Endodermal cell (in vitro differentiated cells): ENCODE measurements around the gene LSAMP. TPM values are rescaled to one million over a fixed set of nuclear protein-coding genes. Genes with fewer than 3 reads are reported as not detected.

Experiments used
- DNase-seq: peaks from one replicate; pipeline ENCODE4 v3.0.0-alpha.2; 2017
- H3K27ac ChIP-seq: 2 replicates; pipeline ENCODE4 v1.5.1; 2013; ENCODE audit warnings: mild to moderate bottlenecking, low read depth, low read length, moderate library complexity
- H3K27me3 ChIP-seq: 2 replicates; pipeline ENCODE4 v1.6.1; 2013; ENCODE audit warnings: mild to moderate bottlenecking, low read length, moderate library complexity; ENCODE audit not compliant: insufficient read depth, control insufficient read depth, poor library complexity, severe bottlenecking
- H3K36me3 ChIP-seq: 2 replicates; pipeline ENCODE4 v1.7.0; 2013; ENCODE audit warnings: mild to moderate bottlenecking, low read length, moderate library complexity; ENCODE audit not compliant: control insufficient read depth, insufficient read depth
- H3K4me1 ChIP-seq: one replicate; pipeline ENCODE4 v1.7.0; 2013; ENCODE audit warnings: low read length; ENCODE audit not compliant: control insufficient read depth, insufficient read depth
- H3K4me3 ChIP-seq: 2 replicates; pipeline ENCODE4 v1.5.1; 2013; ENCODE audit warnings: mild to moderate bottlenecking, low read length, moderate library complexity
- H3K9ac ChIP-seq: 2 replicates; pipeline ENCODE4 v1.6.1; 2013; ENCODE audit warnings: mild to moderate bottlenecking, low read length, moderate library complexity; ENCODE audit not compliant: poor library complexity, severe bottlenecking; ENCODE audit errors: extremely low read depth
- H3K9me3 ChIP-seq: 2 replicates; pipeline ENCODE4 v1.6.1; 2013; ENCODE audit warnings: mild to moderate bottlenecking, low read length, moderate library complexity; ENCODE audit not compliant: control insufficient read depth
- H3K27ac Mint-ChIP-seq: 2 replicates; pipeline ENCODE4 v1.8.0; 2020; ENCODE audit warnings: mixed read lengths
- H3K27me3 Mint-ChIP-seq: 2 replicates; pipeline ENCODE4 v1.8.0; 2021; ENCODE audit warnings: mild to moderate bottlenecking, mixed read lengths; ENCODE audit not compliant: insufficient read depth
- H3K36me3 Mint-ChIP-seq: 2 replicates; pipeline ENCODE4 v1.8.0; 2020; ENCODE audit warnings: low read depth, mixed read lengths
- H3K4me1 Mint-ChIP-seq: 2 replicates; pipeline ENCODE4 v1.8.0; 2020; ENCODE audit warnings: mixed read lengths
- H3K4me3 Mint-ChIP-seq: 2 replicates; pipeline ENCODE4 v1.8.0; 2020; ENCODE audit warnings: mild to moderate bottlenecking, moderate library complexity, mixed read lengths
- H3K9me3 Mint-ChIP-seq: 2 replicates; pipeline ENCODE4 v1.8.0; 2020; ENCODE audit warnings: mild to moderate bottlenecking, mixed read lengths
- WGBS, 2 experiments: methylation state at CpG; one replicate each; pipeline versions ENCODE4 v1.1.5 to v1.1.7; 2013; ENCODE audit warnings: missing lambda C conversion rate in 2 of 2, mixed read lengths in 1 of 2; ENCODE audit not compliant: insufficient coverage in 1 of 2, insufficient read length in 1 of 2; 5-methylcytosine and 5-hydroxymethylcytosine counted together
- total RNA-seq, 2 donors: library from RNA; stranded (reverse); fragmentation: NEBNext Ultra II Directional in 1 of 2; extraction: Animal tissue kit (Norgen Biotek cat#: 25700) in 1 of 2; gene quantifications; 2 replicates in 1 of 2; 3 replicates in 1 of 2; pipeline ENCODE4 v1.2.1, GENCODE V29; 2021
- TF ChIP-seq, protein P1 (sequence below): fragments of 200-600 bp; sonication (generic); conservative IDR thresholded peaks from 2 replicates; pipeline ENCODE4 v1.5.0; 2021; ENCODE audit warnings: antibody characterized with exemption, mild to moderate bottlenecking

Gene LSAMP
- total RNA-seq, 2 donors from 2014 or later: 4.4 to 10.2 TPM

DNA sequence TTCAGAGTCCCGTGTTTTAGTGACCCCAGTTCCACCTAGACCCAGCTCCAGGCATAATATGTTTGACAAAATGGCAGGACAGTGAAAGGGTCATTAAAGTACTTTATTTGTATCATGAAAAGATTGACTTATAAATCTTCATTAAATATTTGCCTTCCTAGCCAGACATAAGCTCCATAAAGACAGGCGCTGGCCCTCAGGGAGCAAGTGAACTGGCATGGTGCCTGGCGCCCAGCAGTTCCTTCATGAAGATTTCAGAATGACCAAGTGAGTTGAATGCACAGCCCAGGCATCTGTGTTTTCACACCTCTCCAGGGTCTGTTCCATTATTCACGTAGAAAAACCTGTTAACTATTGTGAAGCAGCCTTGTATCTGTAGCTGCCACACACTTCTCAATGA, 655.8 kb downstream of the LSAMP start:
- 90 to 93% methylated on average over 3 to 4 of the region's 4 CpGs for WGBS, 2 experiments
- TF ChIP-seq, protein P1, sequence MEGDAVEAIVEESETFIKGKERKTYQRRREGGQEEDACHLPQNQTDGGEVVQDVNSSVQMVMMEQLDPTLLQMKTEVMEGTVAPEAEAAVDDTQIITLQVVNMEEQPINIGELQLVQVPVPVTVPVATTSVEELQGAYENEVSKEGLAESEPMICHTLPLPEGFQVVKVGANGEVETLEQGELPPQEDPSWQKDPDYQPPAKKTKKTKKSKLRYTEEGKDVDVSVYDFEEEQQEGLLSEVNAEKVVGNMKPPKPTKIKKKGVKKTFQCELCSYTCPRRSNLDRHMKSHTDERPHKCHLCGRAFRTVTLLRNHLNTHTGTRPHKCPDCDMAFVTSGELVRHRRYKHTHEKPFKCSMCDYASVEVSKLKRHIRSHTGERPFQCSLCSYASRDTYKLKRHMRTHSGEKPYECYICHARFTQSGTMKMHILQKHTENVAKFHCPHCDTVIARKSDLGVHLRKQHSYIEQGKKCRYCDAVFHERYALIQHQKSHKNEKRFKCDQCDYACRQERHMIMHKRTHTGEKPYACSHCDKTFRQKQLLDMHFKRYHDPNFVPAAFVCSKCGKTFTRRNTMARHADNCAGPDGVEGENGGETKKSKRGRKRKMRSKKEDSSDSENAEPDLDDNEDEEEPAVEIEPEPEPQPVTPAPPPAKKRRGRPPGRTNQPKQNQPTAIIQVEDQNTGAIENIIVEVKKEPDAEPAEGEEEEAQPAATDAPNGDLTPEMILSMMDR: no peak
- Mint-ChIP-seq H3K27me3 (peaks cover 29% of the 10 kb centered on the region), H3K9me3 (peaks cover 9% of the 10 kb centered on the region), H3K4me3 (no peak overlapping the region), H3K36me3 (peaks cover 8% of the 10 kb centered on the region), H3K4me1 (peaks cover 46% of the 10 kb centered on the region), H3K27ac (no peak overlapping the region)
- no peak overlapping the region for H3K4me3 ChIP-seq
- peaks cover 12% of the 10 kb centered on the region for H3K9me3 ChIP-seq
- no peak overlapping the region for H3K9ac ChIP-seq
- peaks cover 6% of the 10 kb centered on the region for H3K4me1 ChIP-seq
- H3K27me3 ChIP-seq: peaks cover 14% of the 10 kb centered on the region
- DNase-seq: no peak
- H3K36me3 ChIP-seq: no peaks in the 10 kb centered on the region
- no peak overlapping the region for H3K27ac ChIP-seq

DNA sequence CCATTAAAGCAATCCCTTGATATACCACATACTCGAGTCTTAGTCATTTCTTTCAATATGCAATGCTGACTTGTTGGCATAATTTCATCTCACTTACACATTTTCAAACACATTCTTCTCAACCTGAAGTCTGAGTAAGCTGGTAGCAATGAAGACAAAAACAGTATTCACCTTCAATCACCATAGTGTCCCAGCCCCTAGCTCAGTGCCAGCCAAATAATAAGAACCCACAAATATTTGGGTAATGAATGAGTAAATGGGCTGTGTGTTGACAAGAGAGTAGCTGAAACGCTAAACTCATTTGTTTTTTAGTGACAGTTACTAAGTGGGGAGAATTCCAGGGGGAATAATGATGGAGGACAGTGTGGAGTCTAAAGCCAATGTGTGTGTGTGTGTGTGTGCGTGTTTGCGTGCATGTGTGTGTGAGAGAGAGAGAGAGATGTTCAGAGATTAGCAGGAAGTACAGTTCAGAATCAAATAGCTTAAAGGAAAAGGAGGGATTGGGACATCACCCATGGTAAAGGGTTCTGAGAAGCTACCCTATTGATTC, 656.3 kb downstream of the LSAMP start:
- no peaks in the 10 kb centered on the region for H3K36me3 ChIP-seq
- Mint-ChIP-seq H3K27ac (no peak overlapping the region), H3K4me1 (peaks cover 42% of the 10 kb centered on the region), H3K36me3 (peaks cover 8% of the 10 kb centered on the region), H3K4me3 (no peak overlapping the region), H3K9me3 (peaks cover 9% of the 10 kb centered on the region), H3K27me3 (peaks cover 29% of the 10 kb centered on the region)
- peaks cover 6% of the 10 kb centered on the region for H3K4me1 ChIP-seq
- no peak overlapping the region for H3K9ac ChIP-seq
- WGBS, 2 experiments: 94 to 95% methylated on average over 4 of the region's 4 CpGs
- H3K27ac ChIP-seq: no peak overlapping the region
- no peak for DNase-seq
- H3K9me3 ChIP-seq: peaks cover 12% of the 10 kb centered on the region
- peaks cover 14% of the 10 kb centered on the region for H3K27me3 ChIP-seq
- no peak overlapping the region for H3K4me3 ChIP-seq
- TF ChIP-seq, protein P1: no peak

DNA sequence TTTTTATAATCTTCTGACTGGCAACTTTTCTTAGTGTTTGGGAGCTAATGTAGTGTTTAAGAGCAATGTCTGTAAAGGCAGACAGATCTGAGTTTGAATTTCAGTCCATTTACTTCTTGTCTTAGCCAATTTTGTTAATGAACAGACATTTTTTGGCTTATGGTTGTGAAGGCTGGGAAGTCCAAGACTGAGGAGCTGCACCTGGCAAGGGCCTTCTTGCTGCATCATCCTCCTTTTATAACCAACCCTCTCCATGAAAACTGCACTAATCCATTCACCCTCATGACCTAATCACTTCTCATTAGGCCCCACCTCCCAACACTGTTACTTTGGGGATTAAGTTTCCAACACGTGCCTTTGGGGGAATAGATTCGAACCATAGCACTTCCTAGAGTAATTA, 657.5 kb downstream of the LSAMP start:
- no peak overlapping the region for H3K4me3 ChIP-seq
- 100% methylated on average over 1 of the region's 2 CpGs; no CpG with 5 or more reads in 1 of the 2 experiments for WGBS, 2 experiments
- H3K4me1 Mint-ChIP-seq: peaks cover 31% of the 10 kb centered on the region
- DNase-seq: no peak
- H3K27ac ChIP-seq: no peak overlapping the region
- peaks cover 12% of the 10 kb centered on the region for H3K9me3 ChIP-seq
- peaks cover 19% of the 10 kb centered on the region for H3K27me3 ChIP-seq
- H3K4me3 Mint-ChIP-seq: no peak overlapping the region
- peaks cover 21% of the 10 kb centered on the region for H3K27me3 Mint-ChIP-seq
- H3K36me3 Mint-ChIP-seq: peaks cover 8% of the 10 kb centered on the region
- TF ChIP-seq, protein P1: no peak
- H3K27ac Mint-ChIP-seq: no peak overlapping the region
- peaks cover 6% of the 10 kb centered on the region for H3K4me1 ChIP-seq
- H3K36me3 ChIP-seq: no peaks in the 10 kb centered on the region
- peaks cover 9% of the 10 kb centered on the region for H3K9me3 Mint-ChIP-seq
- no peak overlapping the region for H3K9ac ChIP-seq
